Parathyroid adenoma (tissue), 2 donors: ENCODE measurements around the gene MVB12B.

Source experiments
- H2AFZ ChIP-seq: fragments of 300-600 bp; sonication (generic); one replicate; pipeline ENCODE4 v1.7.0; 2017; ENCODE audit warnings: antibody characterized with exemption, mild to moderate bottlenecking
- H3K27ac ChIP-seq: fragments of 300-600 bp; sonication (generic); one replicate; pipeline ENCODE4 v1.7.0; 2017
- H3K27me3 ChIP-seq: fragments of 300-600 bp; sonication (generic); one replicate; pipeline ENCODE4 v1.7.0; 2017; ENCODE audit warnings: low read length; ENCODE audit not compliant: control insufficient read depth, insufficient read depth
- H3K36me3 ChIP-seq: fragments of 300-600 bp; sonication (generic); one replicate; pipeline ENCODE4 v1.7.0; 2017; ENCODE audit warnings: low read length; ENCODE audit not compliant: control insufficient read depth, insufficient read depth
- H3K4me1 ChIP-seq: fragments of 300-600 bp; sonication (generic); one replicate; pipeline ENCODE4 v1.7.0; 2017; ENCODE audit warnings: control low read depth
- H3K4me2 ChIP-seq: fragments of 300-600 bp; sonication (generic); one replicate; pipeline ENCODE4 v1.7.0; 2017; ENCODE audit warnings: low read length
- H3K4me3 ChIP-seq: fragments of 300-600 bp; sonication (generic); one replicate; pipeline ENCODE4 v1.7.0; 2017; ENCODE audit warnings: low read depth, low read length
- H3K79me2 ChIP-seq: fragments of 300-600 bp; sonication (generic); one replicate; pipeline ENCODE4 v1.7.0; 2017; ENCODE audit warnings: control low read depth
- H3K9ac ChIP-seq: fragments of 300-600 bp; sonication (generic); one replicate; pipeline ENCODE4 v1.7.0; 2017; ENCODE audit warnings: mild to moderate bottlenecking
- H3K9me3 ChIP-seq: fragments of 300-600 bp; sonication (generic); one replicate; pipeline ENCODE4 v1.7.0; 2017; ENCODE audit warnings: low read length; ENCODE audit not compliant: control insufficient read depth
- CTCF ChIP-seq: fragments of 300-600 bp; sonication (generic); IDR thresholded peaks from one replicate; pipeline ENCODE4 v1.7.0; 2017; ENCODE audit warnings: antibody characterized with exemption, mild to moderate bottlenecking
- donor health status: primary hyperparathyroidism.

MVB12B gene

GRCh38 chr9:126335837-126336735, 9.5 kb downstream of the MVB12B start:
- no peak for TF ChIP-seq CTCF
- Histone ChIP-seq H3K36me3 (no peaks in the 10 kb centered on the region), H3K4me2 (peak overlapping the region; percentile 16), H3K27me3 (no peaks in the 10 kb centered on the region), H3K79me2 (peaks cover 17% of the 10 kb centered on the region), H3K9me3 (no peaks in the 10 kb centered on the region), H3K27ac (peak overlapping the region; percentile 11), H2AFZ (no peak overlapping the region), H3K9ac (no peak overlapping the region), H3K4me3 (no peak overlapping the region), H3K4me1 (peaks cover 14% of the 10 kb centered on the region)

- no peak for TF ChIP-seq CTCF
- no peaks in the 10 kb centered on the region for H3K36me3 ChIP-seq
- H3K79me2 ChIP-seq = peaks cover 17% of the 10 kb centered on the region
- no peaks in the 10 kb centered on the region for H3K9me3 ChIP-seq
- H3K27me3 ChIP-seq = no peaks in the 10 kb centered on the region
- H3K4me3 ChIP-seq = no peak overlapping the region
- H2AFZ ChIP-seq = no peak overlapping the region
- no peak overlapping the region for H3K9ac ChIP-seq
- H3K4me2 ChIP-seq = no peak overlapping the region
- peak overlapping the region; percentile 11 for H3K27ac ChIP-seq
- H3K4me1 ChIP-seq = peaks cover 14% of the 10 kb centered on the region
Measured at GRCh38 chr9:126336736-126337325, 10.2 kb downstream of the MVB12B start.

GRCh38 chr9:126337729-126338372, 11.2 kb downstream of the MVB12B start:
- Histone ChIP-seq H3K36me3 (no peaks in the 10 kb centered on the region), H3K79me2 (peaks cover 20% of the 10 kb centered on the region), H3K4me1 (peaks cover 8% of the 10 kb centered on the region), H3K9ac (no peak overlapping the region), H3K27ac (no peak overlapping the region), H3K4me2 (no peak overlapping the region), H2AFZ (no peak overlapping the region), H3K9me3 (no peaks in the 10 kb centered on the region), H3K27me3 (no peaks in the 10 kb centered on the region), H3K4me3 (no peak overlapping the region)
- TF ChIP-seq CTCF = no peak

GRCh38 chr9:126338945-126339344, 12.3 kb downstream of the MVB12B start:
- H3K4me1 ChIP-seq = peaks cover 7% of the 10 kb centered on the region
- peaks cover 20% of the 10 kb centered on the region for H3K79me2 ChIP-seq
- no peak overlapping the region for H2AFZ ChIP-seq
- H3K9me3 ChIP-seq = no peaks in the 10 kb centered on the region
- TF ChIP-seq CTCF = no peak
- H3K27ac ChIP-seq = no peak overlapping the region
- no peak overlapping the region for H3K4me2 ChIP-seq
- no peak overlapping the region for H3K4me3 ChIP-seq
- H3K36me3 ChIP-seq = no peaks in the 10 kb centered on the region
- no peak overlapping the region for H3K9ac ChIP-seq
- H3K27me3 ChIP-seq = no peaks in the 10 kb centered on the region
